ENCODE measurements around the gene C1QTNF9B. TPM values are rescaled to one million over a fixed set of nuclear protein-coding genes. Genes with fewer than 3 reads are reported as not detected.

C1QTNF9B gene
- total RNA-seq, 1 donor from 2014 or later: 2.1 TPM

GRCh38 chr13:23856008-23856750, 41.1 kb downstream of the C1QTNF9B start:
- Histone ChIP-seq H3K27me3 (ENCODE audit: low read depth) (no peaks in the 10 kb centered on the region), H3K4me3 (no peak overlapping the region), H3K9me3 (replicated peaks) (no peaks in the 10 kb centered on the region), H3K36me3 (peaks cover 27% of the 10 kb centered on the region), H3K4me1 (no peaks in the 10 kb centered on the region), H3K27ac (replicated peaks) (no peak overlapping the region)
- no peak for TF ChIP-seq CTCF (IDR thresholded peaks at IDR 0.05; ENCODE audit: borderline replicate concordance)
- DNase-seq: no peak
- intact Hi-C loops (cut with micrococcal nuclease): no loop called here

DNA sequence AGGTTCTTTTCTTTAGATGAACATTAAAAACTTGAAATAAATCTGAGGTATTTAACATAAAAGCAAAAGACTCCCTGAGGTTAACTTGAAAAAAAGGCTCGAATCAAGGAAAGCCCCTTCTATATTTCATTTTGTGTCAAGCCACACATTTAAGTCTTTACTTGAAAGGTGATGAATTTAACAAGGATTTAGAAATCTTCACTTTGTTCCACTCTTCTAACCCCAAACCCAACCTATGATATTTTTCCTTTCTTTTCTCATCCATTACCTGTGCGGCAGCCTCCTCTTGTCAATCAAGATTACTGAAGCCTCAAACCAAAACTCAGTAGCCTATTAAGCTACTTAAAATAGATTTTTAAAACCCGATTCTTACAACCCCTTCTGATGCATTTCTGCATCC, 41.9 kb downstream of the C1QTNF9B start:
- H3K9me3 ChIP-seq (replicated peaks): no peaks in the 10 kb centered on the region
- H3K4me1 ChIP-seq: peaks cover 3% of the 10 kb centered on the region
- H3K27ac ChIP-seq (replicated peaks): no peak overlapping the region
- no peak for TF ChIP-seq CTCF (IDR thresholded peaks at IDR 0.05; ENCODE audit: borderline replicate concordance)
- intact Hi-C loops (cut with micrococcal nuclease): no loop called here
- H3K27me3 ChIP-seq (ENCODE audit: low read depth): no peaks in the 10 kb centered on the region
- no peak for DNase-seq
- peaks cover 27% of the 10 kb centered on the region for H3K36me3 ChIP-seq
- H3K4me3 ChIP-seq: no peak overlapping the region

- no peak overlapping the region for H3K27ac ChIP-seq (replicated peaks)
- H3K4me3 ChIP-seq: no peak overlapping the region
- intact Hi-C loops (cut with micrococcal nuclease): no loop called here
- peaks cover 18% of the 10 kb centered on the region for H3K36me3 ChIP-seq
- H3K27me3 ChIP-seq (ENCODE audit: low read depth): no peaks in the 10 kb centered on the region
- DNase-seq: no peak
- no peaks in the 10 kb centered on the region for H3K9me3 ChIP-seq (replicated peaks)
- no peak for TF ChIP-seq CTCF (IDR thresholded peaks at IDR 0.05; ENCODE audit: borderline replicate concordance)
- H3K4me1 ChIP-seq: peaks cover 6% of the 10 kb centered on the region
These were observed 45.0 kb downstream of the C1QTNF9B start for GRCh38 chr13:23852351-23852750.

- Histone ChIP-seq H3K27me3 (ENCODE audit: low read depth) (no peaks in the 10 kb centered on the region), H3K36me3 (peaks cover 13% of the 10 kb centered on the region), H3K4me3 (no peak overlapping the region), H3K27ac (replicated peaks) (no peak overlapping the region), H3K4me1 (peaks cover 6% of the 10 kb centered on the region), H3K9me3 (replicated peaks) (no peaks in the 10 kb centered on the region)
- intact Hi-C loops (cut with micrococcal nuclease): no loop called here
- no peak for TF ChIP-seq CTCF (IDR thresholded peaks at IDR 0.05; ENCODE audit: borderline replicate concordance)
- no peak for DNase-seq
These were observed 46.2 kb downstream of the C1QTNF9B start for GRCh38 chr13:23851106-23851505.

DNA sequence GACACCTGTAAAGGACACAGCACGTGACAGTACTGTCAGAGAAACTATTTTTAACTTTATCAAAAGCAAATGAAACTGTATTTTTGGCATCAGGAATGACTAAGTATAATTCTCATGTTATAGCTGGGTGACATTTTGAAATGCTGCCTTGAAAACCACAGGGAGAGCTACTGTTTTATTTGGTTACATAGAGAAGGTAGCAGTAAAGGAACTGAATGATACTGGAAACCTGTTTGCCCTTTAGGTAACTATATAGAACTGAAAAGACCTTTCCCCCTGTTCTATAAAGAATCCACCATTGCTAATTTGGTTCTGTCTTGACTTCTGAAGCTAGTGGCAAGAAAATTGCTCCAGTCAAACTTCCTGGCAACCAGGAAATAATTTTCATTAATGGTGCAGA, 47.2 kb downstream of the C1QTNF9B start:
- no peak for TF ChIP-seq CTCF (IDR thresholded peaks at IDR 0.05; ENCODE audit: borderline replicate concordance)
- no peak overlapping the region for H3K27ac ChIP-seq (replicated peaks)
- DNase-seq: no peak
- no peaks in the 10 kb centered on the region for H3K27me3 ChIP-seq (ENCODE audit: low read depth)
- H3K4me3 ChIP-seq: no peak overlapping the region
- H3K36me3 ChIP-seq: peaks cover 4% of the 10 kb centered on the region
- peaks cover 6% of the 10 kb centered on the region for H3K4me1 ChIP-seq
- H3K9me3 ChIP-seq (replicated peaks): no peaks in the 10 kb centered on the region
- intact Hi-C loops (cut with micrococcal nuclease): no loop called here
